Activated effector memory CD4-positive, alpha-beta T cell treated with Interleukin-2 at 50 U/mL for 16 hours (primary cell): ENCODE results near the gene ST6GALNAC3.

Source experiments
- DNase-seq: peaks from one replicate; pipeline ENCODE4 v3.0.0-alpha.2; 2020

ST6GALNAC3 gene

GRCh38 chr1:76371941-76372340, 297.4 kb downstream of the ST6GALNAC3 start:
- DNase-seq = no peak

DNA sequence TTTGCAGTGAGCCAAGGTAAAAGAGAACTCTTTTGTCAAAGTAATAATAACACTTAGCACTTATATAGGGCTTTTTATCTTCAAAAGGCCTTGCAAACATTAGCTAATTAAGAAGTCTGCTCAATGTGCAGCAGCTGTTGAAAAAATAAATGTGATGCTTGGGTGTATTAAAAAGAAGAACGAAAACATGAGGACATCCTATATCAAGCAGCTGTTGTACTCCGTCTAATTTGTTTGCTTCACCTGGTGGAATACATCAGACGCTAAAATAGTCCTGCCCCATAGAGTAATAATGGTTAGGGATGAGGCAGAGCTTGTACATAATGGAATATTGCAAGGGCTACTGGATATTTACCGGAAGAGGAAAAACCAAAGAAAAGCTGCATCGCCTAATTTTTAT, 299.5 kb downstream of the ST6GALNAC3 start:
- DNase-seq = no peak

- no peak for DNase-seq
Observed at GRCh38 chr1:76377247-76377646, 302.7 kb downstream of the ST6GALNAC3 start.

DNA sequence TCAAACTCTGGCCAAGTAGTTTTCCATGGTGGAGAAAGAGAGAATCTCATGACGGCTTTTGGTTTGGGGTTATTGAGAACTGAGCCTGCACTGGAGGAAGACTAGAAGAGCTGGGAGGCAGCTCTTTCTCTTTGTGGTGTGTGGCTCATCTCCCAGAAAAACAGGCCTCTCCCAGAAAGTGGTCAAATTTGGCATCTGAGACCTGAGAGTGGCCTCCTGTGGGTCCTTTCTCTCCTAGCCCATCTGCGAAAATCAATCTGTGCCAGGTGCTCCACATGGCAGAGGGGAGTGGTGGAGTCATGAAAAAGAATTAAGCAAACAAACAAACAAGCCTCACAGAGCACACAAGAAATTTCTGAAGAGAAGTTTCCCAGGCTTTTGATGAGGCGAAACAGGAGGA, 305.0 kb downstream of the ST6GALNAC3 start:
- no peak for DNase-seq

- no peak for DNase-seq
Observed at GRCh38 chr1:76381450-76382097, 307.0 kb downstream of the ST6GALNAC3 start.

- DNase-seq = no peak
Observed at GRCh38 chr1:76388261-76388660, 313.7 kb downstream of the ST6GALNAC3 start.

DNA sequence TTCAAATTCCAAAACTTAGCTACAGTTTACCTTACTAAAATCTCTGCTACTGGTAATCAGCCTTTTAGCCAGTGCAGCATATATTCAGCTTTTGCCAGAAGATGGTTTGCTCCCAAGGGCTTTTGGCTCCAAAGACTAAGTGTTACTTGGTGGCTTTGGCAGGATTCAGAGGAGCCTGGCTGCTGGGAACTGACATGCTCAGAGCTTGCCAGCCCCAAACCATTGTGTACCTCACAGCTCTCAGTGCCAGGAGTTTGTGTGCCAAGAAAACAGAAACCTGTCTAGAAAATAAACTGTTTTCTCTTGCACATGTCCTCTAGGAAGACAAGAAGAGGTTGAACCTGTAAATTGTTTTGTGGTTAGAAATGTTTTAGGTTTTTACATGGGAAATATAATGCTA, 315.9 kb downstream of the ST6GALNAC3 start:
- DNase-seq = no peak

DNA sequence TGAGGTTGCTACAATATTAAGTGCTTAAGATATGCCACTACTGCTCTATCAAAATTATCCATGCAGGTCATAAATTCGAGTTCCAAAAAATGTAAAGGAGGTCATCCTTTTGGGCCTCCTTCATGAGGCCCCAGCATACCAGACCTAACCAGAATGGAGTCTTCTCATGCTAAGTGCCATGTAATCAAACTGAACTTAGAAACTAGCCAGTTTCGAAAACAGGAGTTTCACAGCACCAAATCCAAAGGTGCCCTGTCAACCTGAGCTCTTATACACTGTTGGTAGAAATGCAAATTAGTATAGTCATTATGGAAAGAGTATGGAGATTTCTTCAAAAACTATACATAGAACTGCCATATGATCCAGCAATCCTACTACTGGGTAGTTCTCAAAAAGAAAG, 320.5 kb downstream of the ST6GALNAC3 start:
- DNase-seq = no peak

GRCh38 chr1:76402128-76402527, 327.6 kb downstream of the ST6GALNAC3 start:
- DNase-seq = no peak

GRCh38 chr1:76408303-76408702, 333.8 kb downstream of the ST6GALNAC3 start:
- DNase-seq = no peak

GRCh38 chr1:76410499-76410898, 336.0 kb downstream of the ST6GALNAC3 start:
- no peak for DNase-seq

DNA sequence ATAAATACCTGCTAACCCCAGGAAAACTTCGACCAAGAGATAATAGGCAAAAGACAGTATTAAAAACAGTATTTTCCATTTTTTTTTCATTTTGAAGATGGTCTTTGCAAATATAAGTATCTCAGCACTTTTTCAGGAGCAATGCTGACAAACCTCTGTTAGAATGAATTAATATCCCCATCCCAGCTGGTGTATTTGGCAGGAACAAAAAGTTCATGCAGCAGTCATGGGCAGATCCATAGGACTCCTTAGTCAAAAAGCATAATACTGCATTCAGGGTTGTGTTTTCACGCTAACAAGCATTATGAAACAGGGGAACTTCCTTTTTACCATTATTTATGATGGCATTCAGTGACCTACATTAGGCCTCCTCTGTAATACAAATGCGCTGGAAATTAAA, 344.0 kb downstream of the ST6GALNAC3 start:
- no peak for DNase-seq

- DNase-seq = no peak
Observed at GRCh38 chr1:76419603-76420002, 345.1 kb downstream of the ST6GALNAC3 start.

- DNase-seq = no peak
Observed at GRCh38 chr1:76425201-76426145, 350.9 kb downstream of the ST6GALNAC3 start.

DNA sequence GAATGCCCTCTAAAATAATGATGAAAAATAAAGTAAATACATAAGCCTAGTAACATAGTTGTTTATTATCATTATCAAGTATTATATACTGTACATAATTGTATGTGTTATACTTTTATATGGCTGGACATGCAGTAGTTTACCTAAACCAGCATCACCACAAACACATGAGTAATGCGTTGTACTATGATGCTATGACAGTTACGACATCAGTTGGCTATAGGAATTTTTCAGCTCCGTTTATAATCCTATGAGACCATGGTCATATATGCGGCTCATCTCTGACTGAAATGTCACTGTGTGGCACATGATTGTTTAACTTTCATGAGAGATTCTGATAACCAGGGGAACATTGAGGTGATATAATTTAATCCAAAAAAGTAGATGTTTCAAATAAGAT, 352.1 kb downstream of the ST6GALNAC3 start:
- DNase-seq = no peak

- no peak for DNase-seq
Observed at GRCh38 chr1:76428028-76428427, 353.5 kb downstream of the ST6GALNAC3 start.

- DNase-seq = no peak
Observed at GRCh38 chr1:76430531-76430930, 356.0 kb downstream of the ST6GALNAC3 start.

DNA sequence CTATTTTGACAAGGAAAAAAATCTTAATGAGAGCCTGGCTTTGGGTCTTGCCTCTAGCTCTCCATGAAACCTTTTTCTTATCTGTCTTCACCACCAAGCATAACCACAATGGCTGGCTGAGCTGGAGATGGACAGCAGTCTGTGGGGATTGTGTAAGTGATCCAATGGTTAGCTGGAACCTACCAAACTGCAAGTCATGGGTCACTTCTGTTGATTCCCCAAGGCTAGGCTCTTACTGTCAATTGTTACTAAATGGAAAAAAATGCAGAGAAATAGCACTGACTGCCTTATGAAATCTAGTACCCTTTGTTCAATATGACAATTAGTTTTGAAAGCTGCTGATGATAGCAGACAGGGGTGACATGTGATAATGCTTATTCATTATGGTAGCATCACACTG, 359.0 kb downstream of the ST6GALNAC3 start:
- DNase-seq = no peak

- DNase-seq = no peak
Observed at GRCh38 chr1:76443217-76443616, 368.7 kb downstream of the ST6GALNAC3 start.

GRCh38 chr1:76444773-76445172, 370.2 kb downstream of the ST6GALNAC3 start:
- no peak for DNase-seq

DNA sequence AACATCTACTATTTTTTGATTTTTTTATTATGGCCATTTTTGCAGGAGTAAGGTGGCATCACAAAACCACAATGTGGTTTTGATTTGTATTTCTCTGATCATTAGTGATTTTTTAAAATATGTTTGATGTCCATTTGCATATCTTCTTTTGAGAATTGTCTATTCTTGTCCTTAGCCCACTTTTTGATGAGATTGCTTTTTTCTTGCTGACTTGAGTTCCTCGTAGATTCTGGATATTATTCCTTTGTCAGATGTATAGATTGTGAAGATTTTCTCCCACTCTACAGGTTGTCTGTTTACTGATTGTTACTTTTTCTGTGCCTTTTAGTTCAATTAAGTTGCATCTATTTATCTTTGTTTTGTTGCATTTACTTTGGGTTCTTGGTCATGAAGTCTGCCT, 375.7 kb downstream of the ST6GALNAC3 start:
- no peak for DNase-seq

DNA sequence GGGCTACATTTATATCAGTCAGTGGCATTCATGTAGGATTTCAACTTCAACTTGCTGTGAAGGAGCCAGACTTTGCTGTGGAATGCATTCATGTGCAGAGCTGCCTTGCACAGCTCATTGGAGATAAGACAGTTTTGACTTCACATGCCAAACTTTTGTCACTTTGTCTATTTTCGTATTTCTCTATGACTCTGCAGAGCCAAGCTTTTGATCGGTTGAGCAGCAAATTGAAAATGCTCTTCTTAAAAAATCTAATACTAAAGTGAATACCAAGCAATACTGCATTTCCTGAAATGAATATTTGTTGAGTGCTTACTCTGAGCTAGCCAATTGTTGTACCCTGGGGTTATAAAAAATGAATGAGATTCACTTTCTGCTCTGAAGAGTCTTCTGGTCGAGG, 388.7 kb downstream of the ST6GALNAC3 start:
- no peak for DNase-seq

GRCh38 chr1:76463849-76464248, 389.3 kb downstream of the ST6GALNAC3 start:
- no peak for DNase-seq

GRCh38 chr1:76465030-76465429, 390.5 kb downstream of the ST6GALNAC3 start:
- no peak for DNase-seq
